Measurements from ENCODE around the gene MUC4.

MUC4 gene

GRCh38 chr3:195811756-195812155 lies at the start of gene MUC4:
Gene MUC4 (minus strand): TSS chr3:195811929. CDS start chr3:195811817, 112 bp downstream.
- DNase-seq = no peak

- no peak for DNase-seq
These were observed 48.7 kb upstream of the MUC4 start for GRCh38 chr3:195860456-195860855.

- DNase-seq = no peak
These were observed 48.2 kb upstream of the MUC4 start for GRCh38 chr3:195859846-195860411.

DNA sequence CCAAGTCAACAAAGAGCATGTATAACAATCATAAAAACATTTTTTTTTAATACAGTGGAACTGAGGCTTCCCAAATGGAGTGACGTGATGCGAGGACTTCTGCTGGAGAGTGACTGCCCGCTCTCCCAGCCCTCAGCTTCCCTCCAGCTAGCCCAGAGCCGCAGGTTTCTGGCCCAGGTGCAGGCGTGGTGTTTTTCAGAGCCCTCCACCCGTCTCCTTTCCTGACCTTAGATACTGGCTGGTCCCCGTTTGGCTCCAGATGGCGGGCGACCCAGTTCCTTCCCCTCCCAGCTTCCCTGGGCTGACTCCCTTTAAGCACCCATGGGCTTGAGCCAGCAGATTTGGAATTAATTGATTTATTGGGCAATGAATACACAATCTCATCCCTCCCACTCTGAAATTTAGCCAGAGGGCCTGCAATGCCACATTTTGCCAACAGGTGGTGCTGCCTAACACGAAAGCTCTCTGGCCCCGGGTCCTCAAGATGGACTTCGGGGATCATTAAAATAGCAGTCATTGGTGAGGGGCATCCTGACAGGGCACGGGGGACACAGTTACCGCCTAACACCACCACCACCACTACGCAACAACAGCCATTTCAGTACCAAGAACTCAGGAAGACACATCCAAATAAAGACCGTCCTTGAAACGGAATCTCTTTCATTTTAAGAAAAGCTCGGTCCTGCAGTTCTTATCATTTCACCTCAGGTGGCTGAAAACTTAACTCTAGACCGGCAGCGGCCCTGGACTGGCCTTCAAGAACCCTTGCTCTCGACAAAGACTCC lies 47.5 kb upstream of the MUC4 start:
- DNase-seq = peak; percentile 8

DNA sequence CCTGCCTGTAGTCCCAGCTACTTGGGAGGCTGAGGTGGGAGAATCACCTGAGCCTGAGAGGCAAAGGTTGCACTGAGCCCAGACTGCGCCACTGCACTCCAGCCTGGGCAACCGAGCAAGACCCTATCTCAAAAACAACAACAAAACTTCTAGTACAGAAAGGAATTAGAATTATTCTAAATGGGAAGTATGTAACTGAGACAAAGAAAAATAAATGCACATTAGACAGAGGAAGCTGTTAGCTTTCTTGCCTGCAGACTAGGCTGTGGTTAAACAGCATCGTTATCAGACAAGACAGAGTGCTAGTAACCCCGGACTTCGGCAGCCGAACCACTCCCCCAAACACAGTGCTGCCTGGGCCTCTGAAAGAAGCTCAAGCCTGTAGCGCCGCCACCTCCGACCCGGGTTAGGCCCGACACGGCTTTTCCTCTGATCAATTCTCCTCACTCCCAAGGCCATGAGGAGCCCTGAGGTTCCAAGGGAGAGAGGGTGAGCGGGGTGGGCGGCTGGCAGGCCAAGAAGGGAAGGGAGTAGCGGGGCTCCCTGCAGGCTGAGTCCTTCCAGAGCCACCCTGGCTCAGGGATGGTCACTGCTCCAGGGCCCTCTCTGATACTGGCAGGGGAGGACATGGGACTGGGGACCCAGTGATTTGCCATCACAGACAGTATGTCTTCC lies 44.8 kb upstream of the MUC4 start:
- DNase-seq = no peak

GRCh38 chr3:195855471-195856409 lies 44.0 kb upstream of the MUC4 start:
- no peak for DNase-seq

DNA sequence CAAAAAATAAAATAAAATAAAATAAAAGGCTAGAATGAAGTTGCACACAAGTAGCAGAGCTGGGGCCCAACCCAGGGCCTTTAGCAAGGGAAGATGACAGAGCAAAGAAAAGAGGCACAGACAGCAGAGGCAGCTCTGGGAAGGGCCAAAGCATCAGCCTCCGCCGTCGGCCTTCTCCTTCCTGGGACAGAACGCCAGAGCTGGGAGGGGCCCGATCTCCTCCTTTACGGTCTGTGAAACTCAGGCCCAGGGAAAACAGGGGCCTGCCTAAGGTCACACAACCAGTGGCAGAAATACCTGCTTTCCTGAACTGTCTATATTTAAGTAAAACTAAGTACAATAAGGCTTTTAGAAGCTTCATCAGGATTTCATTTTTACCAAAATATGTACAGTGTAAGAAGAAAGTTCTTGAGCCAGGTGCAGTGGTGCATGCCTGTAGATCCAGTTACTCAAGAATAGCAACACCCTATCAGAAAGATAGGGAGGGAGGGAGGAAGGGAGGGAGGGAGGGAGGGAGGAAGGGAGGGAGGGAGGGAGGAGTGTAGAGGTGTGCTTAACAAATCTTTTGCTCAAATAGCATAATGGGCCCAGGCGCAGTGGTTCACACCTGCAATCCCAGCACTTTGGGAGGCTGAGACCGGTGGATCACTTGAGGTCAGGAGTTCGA lies 43.0 kb upstream of the MUC4 start:
- DNase-seq = no peak

DNA sequence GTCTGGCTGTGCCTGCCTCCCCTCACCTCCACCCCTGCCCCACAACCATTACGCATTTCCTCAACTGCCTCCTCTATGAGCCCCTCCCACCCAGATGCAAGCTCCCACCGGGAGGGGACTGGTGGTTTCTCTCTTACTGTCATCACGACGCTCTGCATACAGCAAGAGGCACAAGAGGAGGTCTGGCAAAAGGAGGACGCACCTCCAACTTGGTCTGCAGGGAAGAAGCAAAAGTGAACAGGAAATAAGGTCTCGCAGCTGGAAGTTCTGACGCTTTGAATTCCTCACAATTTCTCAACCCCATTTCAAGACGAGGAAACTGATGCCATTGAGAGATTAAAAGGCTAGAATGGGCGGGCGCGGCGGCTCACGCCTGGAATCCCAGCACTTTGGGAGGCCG lies 42.3 kb upstream of the MUC4 start:
- no peak for DNase-seq

- no peak for DNase-seq
These were observed 41.3 kb upstream of the MUC4 start for GRCh38 chr3:195853036-195853435.

GRCh38 chr3:195850857-195851543 lies 39.3 kb upstream of the MUC4 start:
- peak; percentile 37 for DNase-seq

DNA sequence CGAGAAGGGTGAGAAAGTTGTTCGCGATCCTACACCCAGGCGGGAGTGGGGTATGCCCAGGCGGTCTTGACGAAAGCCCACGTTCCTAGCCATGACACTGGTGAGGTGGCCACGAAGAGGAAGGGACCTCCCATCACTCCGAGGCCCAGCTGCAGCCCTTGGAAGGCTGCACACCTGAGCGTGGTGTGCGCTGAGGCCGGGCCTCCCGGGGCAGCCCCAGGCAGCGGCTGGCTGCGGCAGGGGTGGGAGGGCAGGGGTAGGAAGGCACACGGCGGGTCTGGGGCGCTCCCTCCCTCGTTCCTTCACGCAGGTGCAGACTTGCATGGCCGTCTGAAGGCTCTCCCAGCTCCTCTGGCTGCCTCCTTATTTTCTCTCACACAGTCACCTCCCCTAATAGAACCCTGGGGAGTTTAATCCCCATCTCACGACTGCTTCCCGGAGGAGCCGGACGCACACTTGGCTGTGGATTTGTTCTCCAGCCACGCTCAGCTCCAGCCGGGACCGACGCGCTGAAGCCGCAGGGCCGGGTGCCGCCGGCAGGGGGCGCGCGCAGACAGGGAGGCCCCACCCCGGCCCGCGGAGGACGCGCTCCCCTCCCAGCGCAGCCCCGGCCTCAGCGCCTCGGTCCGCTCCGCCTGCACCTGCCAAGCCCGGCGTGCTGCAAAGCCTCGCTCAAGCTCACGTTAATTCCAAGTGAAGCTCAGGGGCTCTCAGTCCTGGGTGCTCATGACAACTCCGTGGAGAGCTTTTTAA lies 37.8 kb upstream of the MUC4 start:
- no peak for DNase-seq

- no peak for DNase-seq
These were observed 35.6 kb upstream of the MUC4 start for GRCh38 chr3:195847055-195847950.

GRCh38 chr3:195845483-195845882 lies 33.8 kb upstream of the MUC4 start:
- DNase-seq = no peak

DNA sequence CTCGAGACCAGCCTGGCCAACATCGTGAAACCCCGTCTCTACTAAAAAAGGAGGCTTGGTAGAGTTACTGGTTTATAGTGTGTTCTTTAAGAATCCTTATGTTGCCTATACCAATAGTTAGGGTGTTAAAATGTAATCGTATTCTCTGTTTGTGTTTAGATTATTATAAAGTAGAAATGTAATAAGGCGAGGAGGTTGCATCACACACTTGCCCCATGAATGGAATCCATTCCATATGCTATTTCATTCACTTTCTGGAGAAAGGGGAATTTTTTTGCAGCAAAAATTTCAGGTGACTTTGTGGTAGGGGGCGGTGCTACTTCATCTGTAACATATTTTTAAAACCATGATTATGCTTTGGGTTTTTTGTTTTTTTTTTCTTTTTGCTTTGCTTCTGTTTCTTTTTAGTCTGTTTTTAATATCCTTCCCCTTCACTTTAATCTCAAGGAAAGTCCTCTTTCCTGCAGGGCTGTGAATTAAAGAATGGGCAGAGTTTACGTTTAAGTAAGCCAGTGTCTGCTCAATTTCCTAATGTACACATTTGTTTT lies 33.0 kb upstream of the MUC4 start:
- DNase-seq = no peak

GRCh38 chr3:195839260-195840010 lies 27.7 kb upstream of the MUC4 start:
- no peak for DNase-seq

- no peak for DNase-seq
These were observed 27.0 kb upstream of the MUC4 start for GRCh38 chr3:195838714-195839113.

- DNase-seq = no peak
These were observed 24.9 kb upstream of the MUC4 start for GRCh38 chr3:195836476-195837135.

GRCh38 chr3:195835791-195836190 lies 24.1 kb upstream of the MUC4 start:
- no peak for DNase-seq
